ENCODE results near the gene ARHGEF38.

The ARHGEF38 gene

DNA sequence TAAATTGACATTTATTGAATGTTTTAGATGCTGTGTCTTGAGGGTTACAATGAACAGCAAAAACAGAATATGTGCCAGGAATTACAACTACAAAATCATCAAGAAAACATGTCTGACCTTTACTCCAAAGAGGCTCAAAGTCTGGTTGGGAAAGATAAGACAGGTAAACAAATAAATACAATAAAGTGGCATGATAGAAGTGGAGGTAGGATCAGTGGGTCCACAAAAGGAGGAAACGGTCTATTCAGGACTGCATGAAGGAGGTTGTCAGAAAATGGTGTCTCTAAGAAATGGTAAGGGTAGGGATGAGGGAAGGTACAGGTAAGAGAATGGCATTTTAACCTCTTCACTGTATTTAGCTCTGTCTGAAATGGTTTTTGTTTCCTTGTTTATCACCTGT, 3.8 kb downstream of the ARHGEF38 start:
- TF ChIP-seq, protein P1, sequence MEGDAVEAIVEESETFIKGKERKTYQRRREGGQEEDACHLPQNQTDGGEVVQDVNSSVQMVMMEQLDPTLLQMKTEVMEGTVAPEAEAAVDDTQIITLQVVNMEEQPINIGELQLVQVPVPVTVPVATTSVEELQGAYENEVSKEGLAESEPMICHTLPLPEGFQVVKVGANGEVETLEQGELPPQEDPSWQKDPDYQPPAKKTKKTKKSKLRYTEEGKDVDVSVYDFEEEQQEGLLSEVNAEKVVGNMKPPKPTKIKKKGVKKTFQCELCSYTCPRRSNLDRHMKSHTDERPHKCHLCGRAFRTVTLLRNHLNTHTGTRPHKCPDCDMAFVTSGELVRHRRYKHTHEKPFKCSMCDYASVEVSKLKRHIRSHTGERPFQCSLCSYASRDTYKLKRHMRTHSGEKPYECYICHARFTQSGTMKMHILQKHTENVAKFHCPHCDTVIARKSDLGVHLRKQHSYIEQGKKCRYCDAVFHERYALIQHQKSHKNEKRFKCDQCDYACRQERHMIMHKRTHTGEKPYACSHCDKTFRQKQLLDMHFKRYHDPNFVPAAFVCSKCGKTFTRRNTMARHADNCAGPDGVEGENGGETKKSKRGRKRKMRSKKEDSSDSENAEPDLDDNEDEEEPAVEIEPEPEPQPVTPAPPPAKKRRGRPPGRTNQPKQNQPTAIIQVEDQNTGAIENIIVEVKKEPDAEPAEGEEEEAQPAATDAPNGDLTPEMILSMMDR (IDR thresholded peaks at IDR 0.05; ENCODE audit: low read depth, low read length) = no peak
- DNase-seq (ENCODE audit: extremely low read depth, low read depth) = no peak

DNA sequence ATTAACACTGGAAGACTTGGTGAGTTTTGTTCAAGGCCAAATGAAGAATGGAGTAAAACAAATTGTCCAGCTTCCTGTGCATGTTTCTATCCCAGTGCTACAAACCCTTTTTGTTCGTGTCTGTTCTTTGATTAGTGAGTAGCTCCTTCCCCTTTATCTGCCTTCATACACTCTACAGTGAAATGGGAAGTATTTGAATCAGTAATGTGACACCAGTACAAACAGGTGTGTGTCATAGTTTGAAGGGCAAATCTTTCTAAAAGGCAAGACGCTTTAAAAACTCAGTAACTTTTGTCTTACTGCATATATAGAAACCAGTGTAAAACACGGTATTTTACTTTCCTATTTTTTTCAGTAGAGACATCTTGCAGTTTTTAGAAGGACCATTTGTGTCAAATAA, 5.9 kb downstream of the ARHGEF38 start:
- TF ChIP-seq, protein P1 (IDR thresholded peaks at IDR 0.05; ENCODE audit: low read depth, low read length) = no peak
- DNase-seq (ENCODE audit: extremely low read depth, low read depth) = no peak

DNA sequence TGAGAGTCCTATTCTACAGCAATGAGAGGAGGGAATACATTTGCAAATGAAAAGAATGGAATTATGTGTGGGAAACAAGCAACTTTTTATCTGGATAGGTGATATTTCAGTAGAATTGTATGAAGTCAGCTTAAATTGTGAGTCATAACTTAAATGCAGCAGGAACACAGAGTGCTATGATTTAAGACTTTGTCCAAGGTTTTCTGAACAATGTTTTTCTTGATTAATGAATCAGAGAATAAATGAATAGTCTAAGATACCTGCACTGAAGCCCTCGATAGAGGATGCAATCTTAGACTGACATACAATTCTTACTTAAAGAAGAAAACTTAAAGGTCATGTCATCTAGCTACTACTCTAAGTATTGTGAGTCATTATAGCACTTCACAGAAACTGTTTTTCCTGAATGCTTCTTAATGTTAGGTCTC, 8.0 kb downstream of the ARHGEF38 start:
- TF ChIP-seq, protein P1 (IDR thresholded peaks at IDR 0.05; ENCODE audit: low read depth, low read length) = no peak

DNA sequence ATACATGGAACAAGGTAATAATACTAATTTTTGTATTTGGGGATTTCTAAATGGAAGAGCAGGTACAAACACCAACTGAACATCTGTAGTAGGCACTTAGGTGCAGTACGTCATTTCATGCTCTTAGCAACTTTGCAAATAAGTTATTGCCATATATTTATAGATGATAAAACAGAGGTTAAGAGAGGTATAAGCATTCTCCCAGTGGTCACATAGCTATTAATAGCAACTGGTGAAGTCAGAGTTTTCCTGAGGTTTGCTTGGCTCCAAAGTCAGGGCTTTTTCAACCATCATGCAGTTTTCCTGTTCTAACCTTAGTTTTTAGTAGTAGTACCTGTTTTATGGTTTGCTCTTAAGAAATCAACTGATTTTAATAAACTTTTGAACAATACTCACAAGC, 10.9 kb downstream of the ARHGEF38 start:
- TF ChIP-seq, protein P1 (IDR thresholded peaks at IDR 0.05; ENCODE audit: low read depth, low read length) = no peak
- no peak for DNase-seq (ENCODE audit: extremely low read depth, low read depth)

More for the DNA sequence above, 8.0 kb downstream of the ARHGEF38 start:
- no peak for DNase-seq (ENCODE audit: extremely low read depth, low read depth)

DNA sequence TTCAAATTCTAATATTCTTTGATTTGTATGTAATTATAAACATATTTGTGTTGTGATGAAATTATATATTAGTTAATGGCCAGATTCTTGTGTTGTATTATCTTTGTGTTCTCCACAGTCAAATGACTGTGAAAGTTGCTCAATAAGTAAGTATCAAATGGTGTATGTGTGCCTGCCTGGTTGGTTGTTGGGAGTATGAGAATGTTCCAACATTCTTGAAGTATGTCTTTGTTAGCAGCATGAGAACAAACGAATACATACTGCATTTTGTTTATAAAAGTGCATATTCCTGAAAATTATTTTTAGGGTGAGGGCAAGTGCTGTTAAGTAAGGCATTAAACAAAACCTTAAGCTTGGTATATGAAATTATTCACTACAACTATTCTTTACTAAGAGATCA, 16.2 kb downstream of the ARHGEF38 start:
- TF ChIP-seq, protein P1 (IDR thresholded peaks at IDR 0.05; ENCODE audit: low read depth, low read length) = no peak
- no peak for DNase-seq (ENCODE audit: extremely low read depth, low read depth)

DNA sequence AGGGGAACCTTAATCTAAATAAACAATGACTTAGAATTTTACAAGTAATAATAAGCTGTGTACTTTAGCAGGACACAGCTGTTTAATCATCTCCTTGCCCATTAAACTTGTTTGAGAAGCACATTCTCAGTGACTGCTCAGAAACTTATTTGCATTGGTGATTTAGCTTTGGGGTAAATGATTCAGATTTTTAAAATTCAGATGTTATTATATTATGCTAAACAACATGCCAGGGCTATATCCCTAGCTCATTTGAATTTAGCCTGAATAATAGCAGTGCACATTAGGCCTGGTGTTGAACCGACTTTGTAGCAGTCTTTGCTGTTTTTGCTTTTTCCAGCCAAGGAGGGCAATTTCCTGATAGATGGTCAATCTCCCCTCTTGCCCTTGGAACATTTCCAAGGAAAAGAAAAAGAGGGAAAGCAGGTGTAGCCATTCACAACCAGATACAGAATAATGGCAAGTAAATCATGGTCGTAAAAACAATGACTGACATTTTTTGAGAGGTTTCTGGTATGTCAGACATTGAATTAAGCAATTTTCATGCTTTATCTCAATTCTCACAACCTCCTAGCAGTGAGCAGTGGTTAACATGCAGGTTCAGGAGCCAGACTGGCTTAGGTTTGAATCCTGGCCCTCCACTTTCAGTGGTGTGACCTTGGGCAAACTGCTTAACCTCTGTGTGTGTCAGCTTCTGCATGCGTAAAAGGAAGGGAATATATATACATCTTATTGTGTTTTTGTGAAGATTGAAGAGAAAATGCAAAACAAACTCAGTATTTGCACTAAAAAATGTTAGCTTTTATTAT, 16.8 kb downstream of the ARHGEF38 start:
- no peak for DNase-seq (ENCODE audit: extremely low read depth, low read depth)
- TF ChIP-seq, protein P1 (IDR thresholded peaks at IDR 0.05; ENCODE audit: low read depth, low read length) = no peak

DNA sequence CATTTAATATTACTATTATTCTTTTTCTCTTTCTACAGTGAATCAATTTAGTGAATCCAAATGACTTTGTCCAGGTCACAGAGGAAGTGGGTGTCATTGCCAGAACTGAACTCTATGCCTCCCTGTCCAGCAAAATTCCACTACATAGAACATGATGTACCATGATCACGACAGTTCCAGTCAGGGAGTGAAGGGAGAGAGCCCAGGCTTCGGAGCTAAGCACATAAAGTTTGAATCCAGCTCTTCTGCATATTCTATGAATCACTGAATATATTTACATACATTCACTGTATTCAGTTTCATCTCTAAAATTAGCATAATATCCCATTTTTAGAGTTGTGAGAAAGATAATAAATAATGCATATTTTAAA, 17.4 kb downstream of the ARHGEF38 start:
- no peak for DNase-seq (ENCODE audit: extremely low read depth, low read depth)
- TF ChIP-seq, protein P1 (IDR thresholded peaks at IDR 0.05; ENCODE audit: low read depth, low read length) = no peak
